ENCODE data around the gene KMT2B. TPM values are rescaled to one million over a fixed set of nuclear protein-coding genes. Genes with fewer than 3 reads are reported as not detected.

The KMT2B gene
- total RNA-seq, 1 donor from 2014 or later, result 70.2 TPM

GRCh38 chr19:35739275-35740107, 21.7 kb downstream of the KMT2B start:
- TF ChIP-seq, protein P1, sequence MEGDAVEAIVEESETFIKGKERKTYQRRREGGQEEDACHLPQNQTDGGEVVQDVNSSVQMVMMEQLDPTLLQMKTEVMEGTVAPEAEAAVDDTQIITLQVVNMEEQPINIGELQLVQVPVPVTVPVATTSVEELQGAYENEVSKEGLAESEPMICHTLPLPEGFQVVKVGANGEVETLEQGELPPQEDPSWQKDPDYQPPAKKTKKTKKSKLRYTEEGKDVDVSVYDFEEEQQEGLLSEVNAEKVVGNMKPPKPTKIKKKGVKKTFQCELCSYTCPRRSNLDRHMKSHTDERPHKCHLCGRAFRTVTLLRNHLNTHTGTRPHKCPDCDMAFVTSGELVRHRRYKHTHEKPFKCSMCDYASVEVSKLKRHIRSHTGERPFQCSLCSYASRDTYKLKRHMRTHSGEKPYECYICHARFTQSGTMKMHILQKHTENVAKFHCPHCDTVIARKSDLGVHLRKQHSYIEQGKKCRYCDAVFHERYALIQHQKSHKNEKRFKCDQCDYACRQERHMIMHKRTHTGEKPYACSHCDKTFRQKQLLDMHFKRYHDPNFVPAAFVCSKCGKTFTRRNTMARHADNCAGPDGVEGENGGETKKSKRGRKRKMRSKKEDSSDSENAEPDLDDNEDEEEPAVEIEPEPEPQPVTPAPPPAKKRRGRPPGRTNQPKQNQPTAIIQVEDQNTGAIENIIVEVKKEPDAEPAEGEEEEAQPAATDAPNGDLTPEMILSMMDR (IDR thresholded peaks at IDR 0.05; ENCODE audit: unreplicated experiment), result no peak
- no peaks in the 10 kb centered on the region for H3K9me3 Mint-ChIP-seq (ENCODE audit: low read depth)
- H3K4me1 Mint-ChIP-seq (ENCODE audit: low read depth), result peaks cover 4% of the 10 kb centered on the region
- H3K27me3 Mint-ChIP-seq, result no peaks in the 10 kb centered on the region
- peak overlapping the region; percentile 45 for H3K27ac Mint-ChIP-seq
- peaks cover 13% of the 10 kb centered on the region for H3K36me3 Mint-ChIP-seq (ENCODE audit: insufficient read depth)
- peak overlapping the region; percentile 76 for H3K4me3 Mint-ChIP-seq (ENCODE audit: low read depth)
- DNase-seq (ENCODE audit: low spot score, unreplicated experiment), result no peak

GRCh38 chr19:35740108-35740422, 22.3 kb downstream of the KMT2B start:
- Mint-ChIP-seq H3K9me3 (ENCODE audit: low read depth) (no peaks in the 10 kb centered on the region), H3K4me3 (ENCODE audit: low read depth) (peak overlapping the region; percentile 76), H3K36me3 (ENCODE audit: insufficient read depth) (peaks cover 10% of the 10 kb centered on the region), H3K27ac (no peak overlapping the region), H3K27me3 (no peaks in the 10 kb centered on the region), H3K4me1 (ENCODE audit: low read depth) (peaks cover 7% of the 10 kb centered on the region)
- no peak for DNase-seq (ENCODE audit: low spot score, unreplicated experiment)
- TF ChIP-seq, protein P1 (IDR thresholded peaks at IDR 0.05; ENCODE audit: unreplicated experiment), result no peak

GRCh38 chr19:35740423-35741202, 22.8 kb downstream of the KMT2B start:
- Mint-ChIP-seq H3K9me3 (ENCODE audit: low read depth) (no peaks in the 10 kb centered on the region), H3K27ac (peak overlapping the region; percentile 98), H3K27me3 (no peaks in the 10 kb centered on the region), H3K36me3 (ENCODE audit: insufficient read depth) (peaks cover 9% of the 10 kb centered on the region), H3K4me3 (ENCODE audit: low read depth) (peak overlapping the region; percentile 76), H3K4me1 (ENCODE audit: low read depth) (peaks cover 9% of the 10 kb centered on the region)
- TF ChIP-seq, protein P1 (IDR thresholded peaks at IDR 0.05; ENCODE audit: unreplicated experiment), result peak; percentile 52
- peak; percentile 94 for DNase-seq (ENCODE audit: low spot score, unreplicated experiment)

GRCh38 chr19:35741203-35741515, 23.4 kb downstream of the KMT2B start:
- H3K4me1 Mint-ChIP-seq (ENCODE audit: low read depth), result peaks cover 14% of the 10 kb centered on the region
- no peaks in the 10 kb centered on the region for H3K27me3 Mint-ChIP-seq
- no peaks in the 10 kb centered on the region for H3K9me3 Mint-ChIP-seq (ENCODE audit: low read depth)
- DNase-seq (ENCODE audit: low spot score, unreplicated experiment), result no peak
- H3K36me3 Mint-ChIP-seq (ENCODE audit: insufficient read depth), result peaks cover 7% of the 10 kb centered on the region
- peak overlapping the region; percentile 76 for H3K4me3 Mint-ChIP-seq (ENCODE audit: low read depth)
- H3K27ac Mint-ChIP-seq, result peak overlapping the region; percentile 98
- TF ChIP-seq, protein P1 (IDR thresholded peaks at IDR 0.05; ENCODE audit: unreplicated experiment), result peak; percentile 19

DNA sequence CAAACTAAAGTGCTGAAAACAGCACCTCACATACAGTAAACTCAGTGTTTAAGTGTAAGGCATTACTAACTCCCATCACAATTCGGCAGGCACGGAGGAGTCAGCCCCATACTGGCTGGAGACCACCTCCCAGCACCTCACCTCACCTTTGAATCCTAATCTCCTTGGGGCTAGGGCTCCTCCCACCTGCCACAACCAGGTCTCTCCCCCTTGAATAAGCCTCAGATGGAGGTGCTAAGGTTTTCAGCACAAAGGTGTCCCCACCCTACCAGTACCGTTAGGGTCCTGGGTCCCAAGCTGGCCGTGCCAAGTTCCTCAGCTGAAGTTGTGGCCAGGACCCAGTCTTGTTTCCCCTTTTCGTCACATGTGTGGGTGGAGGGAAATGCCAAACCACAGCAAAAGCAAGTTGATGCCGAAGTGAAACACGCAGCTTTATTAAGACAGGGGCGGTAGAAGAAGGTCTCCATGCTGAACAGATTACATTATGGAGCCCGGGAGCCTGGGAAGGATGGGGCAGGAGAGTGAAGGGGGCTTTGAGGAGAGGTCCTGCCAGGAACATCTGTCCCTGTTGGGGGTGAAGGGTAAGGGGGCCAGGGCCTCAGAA, 24.4 kb downstream of the KMT2B start, which contains the start of gene IGFLR1:
IGFLR1 (minus strand) TSS at position 332 of the 604 bp plus-strand sequence. CDS start 1,272 bp downstream, outside the sequence.
- Mint-ChIP-seq H3K36me3 (ENCODE audit: insufficient read depth) (peaks cover 4% of the 10 kb centered on the region), H3K27me3 (no peaks in the 10 kb centered on the region), H3K27ac (peak within 1 kb of the TSS; percentile 31), H3K4me3 (ENCODE audit: low read depth) (peak within 1 kb of the TSS; percentile 44), H3K9me3 (ENCODE audit: low read depth) (no peaks in the 10 kb centered on the region), H3K4me1 (ENCODE audit: low read depth) (peaks cover 19% of the 10 kb centered on the region)
- no peak for DNase-seq (ENCODE audit: low spot score, unreplicated experiment)
- TF ChIP-seq, protein P1 (IDR thresholded peaks at IDR 0.05; ENCODE audit: unreplicated experiment), result no peak
